Loucy (cell line): Measurements from ENCODE around the gene KDM4F.

ENCODE experiments used
- EZH2phosphoT487 ChIP-seq: fragments of 200-600 bp; IDR thresholded peaks from 2 replicates; pipeline ENCODE4 v1.6.1; 2018; ENCODE audit warnings: antibody characterized with exemption, mild to moderate bottlenecking, moderate library complexity, borderline replicate concordance
- TF ChIP-seq, protein P1 (sequence below): fragments of 200-600 bp; sonication (generic); conservative IDR thresholded peaks from 2 replicates; pipeline ENCODE4 v1.5.1; 2014; ENCODE audit warnings: mild to moderate bottlenecking, antibody characterized with exemption, low read length

DNA sequence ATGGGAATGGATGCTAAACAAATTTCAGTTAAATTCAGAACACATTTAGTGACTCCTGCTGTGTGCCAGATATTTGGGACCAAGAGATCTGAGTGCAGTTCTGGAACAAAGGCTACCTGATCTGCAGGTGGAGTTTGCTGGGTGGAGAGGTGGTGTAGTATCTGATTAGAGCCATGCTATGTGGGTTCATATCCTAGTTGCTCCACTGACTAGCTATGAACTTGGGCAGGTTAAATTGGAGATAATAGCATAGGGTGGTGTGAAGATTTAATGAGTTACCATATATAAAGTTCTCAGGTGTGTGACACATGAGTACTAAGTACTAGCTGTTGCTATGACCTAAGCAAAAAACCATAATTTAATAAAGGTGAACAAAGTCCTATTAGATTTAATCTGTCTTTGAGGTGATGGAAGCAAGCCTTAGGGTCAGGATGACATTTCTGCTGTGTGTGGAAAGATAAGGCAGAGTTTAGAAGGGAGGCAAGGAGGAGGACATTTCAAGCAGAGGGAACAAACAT lies 42.5 kb downstream of the KDM4F start:
- TF ChIP-seq, protein P1, sequence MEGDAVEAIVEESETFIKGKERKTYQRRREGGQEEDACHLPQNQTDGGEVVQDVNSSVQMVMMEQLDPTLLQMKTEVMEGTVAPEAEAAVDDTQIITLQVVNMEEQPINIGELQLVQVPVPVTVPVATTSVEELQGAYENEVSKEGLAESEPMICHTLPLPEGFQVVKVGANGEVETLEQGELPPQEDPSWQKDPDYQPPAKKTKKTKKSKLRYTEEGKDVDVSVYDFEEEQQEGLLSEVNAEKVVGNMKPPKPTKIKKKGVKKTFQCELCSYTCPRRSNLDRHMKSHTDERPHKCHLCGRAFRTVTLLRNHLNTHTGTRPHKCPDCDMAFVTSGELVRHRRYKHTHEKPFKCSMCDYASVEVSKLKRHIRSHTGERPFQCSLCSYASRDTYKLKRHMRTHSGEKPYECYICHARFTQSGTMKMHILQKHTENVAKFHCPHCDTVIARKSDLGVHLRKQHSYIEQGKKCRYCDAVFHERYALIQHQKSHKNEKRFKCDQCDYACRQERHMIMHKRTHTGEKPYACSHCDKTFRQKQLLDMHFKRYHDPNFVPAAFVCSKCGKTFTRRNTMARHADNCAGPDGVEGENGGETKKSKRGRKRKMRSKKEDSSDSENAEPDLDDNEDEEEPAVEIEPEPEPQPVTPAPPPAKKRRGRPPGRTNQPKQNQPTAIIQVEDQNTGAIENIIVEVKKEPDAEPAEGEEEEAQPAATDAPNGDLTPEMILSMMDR = no peak
- TF ChIP-seq EZH2phosphoT487 = no peak
